Esophagus muscularis mucosa (tissue), 4 donors: ENCODE measurements around the gene C17orf50. TPM values are rescaled to one million over a fixed set of nuclear protein-coding genes. Genes with fewer than 3 reads are reported as not detected.

Source experiments
- DNase-seq: peaks from one replicate; pipeline ENCODE4 v3.0.0-alpha.2; 2017; ENCODE audit errors: extremely low spot score
- H3K27ac ChIP-seq, 4 donors: fragments of 200-600 bp; sonication (generic); replicated peaks in 1 of 4; 1 replicate in 3 of 4; 2 replicates in 1 of 4; pipeline ENCODE4 v1.5.1; 2016 to 2019; ENCODE audit warnings: mild to moderate bottlenecking in 1 of 4
- H3K27me3 ChIP-seq, 4 donors: fragments of 200-600 bp; sonication (generic); one replicate each; pipeline versions ENCODE4 v1.5.1 to v1.6.0; 2016 to 2019
- H3K36me3 ChIP-seq, 4 donors: fragments of 200-600 bp; sonication (generic); one replicate each; pipeline ENCODE4 v1.5.1; 2016 to 2019
- H3K4me1 ChIP-seq, 4 donors: fragments of 200-600 bp; sonication (generic); one replicate each; pipeline ENCODE4 v1.5.1; 2016 to 2019
- H3K4me3 ChIP-seq, 4 donors: fragments of 200-600 bp; sonication (generic); 1 replicate in 2 of 4; 2 replicates in 2 of 4; pipeline ENCODE4 v1.5.1; 2016 to 2019; ENCODE audit warnings: mild to moderate bottlenecking in 4 of 4, moderate library complexity in 1 of 4
- H3K9me3 ChIP-seq, 4 donors: fragments of 200-600 bp; sonication (generic); 1 replicate in 3 of 4; 2 replicates in 1 of 4; pipeline ENCODE4 v1.5.1; 2016 to 2019
- EP300 ChIP-seq: sonication (generic); formaldehyde crosslinking; IDR thresholded peaks from one replicate; pipeline ENCODE4 v1.6.1; 2017; ENCODE audit warnings: antibody characterized with exemption
- POLR2A ChIP-seq: fragments of 450-650 bp; IDR thresholded peaks from one replicate; pipeline ENCODE4 v1.6.1; 2017; ENCODE audit warnings: antibody characterized with exemption, moderate library complexity, mild to moderate bottlenecking, low read depth
- POLR2AphosphoS5 ChIP-seq, 2 donors: sonication (generic); formaldehyde crosslinking; IDR thresholded peaks; one replicate each; pipeline ENCODE4 v1.6.1; 2017; ENCODE audit warnings: antibody characterized with exemption in 2 of 2
- WGBS: methylation state at CpG from one replicate; pipeline ENCODE4 v1.1.5; 2018; 5-methylcytosine and 5-hydroxymethylcytosine counted together
- intact Hi-C: fragments of 100-400 bp; cut with DNase I; formaldehyde crosslinking; loops from one replicate; pipeline ENCODE4 v1.15.1; 2023
- total RNA-seq, 4 donors: library from RNA; depleted of rRNA; stranded (reverse); fragments of >200 nt; gene quantifications; one replicate each; pipeline versions ENCODE4 v1.1.0 to v1.2.1, GENCODE V29; 2016
- TF ChIP-seq, protein P1 (sequence below), 3 experiments: fragments of 200-600 bp in 2 of 3; fragments of 450-650 bp in 1 of 3; sonication (generic) in 2 of 3; IDR thresholded peaks; one replicate each; pipeline ENCODE4 v1.5.1; 2017 to 2019; ENCODE audit warnings: antibody characterized with exemption in 3 of 3, mild to moderate bottlenecking in 2 of 3, moderate library complexity in 1 of 3

Gene C17orf50
- total RNA-seq, 4 donors from 2014 or later: not detected

DNA sequence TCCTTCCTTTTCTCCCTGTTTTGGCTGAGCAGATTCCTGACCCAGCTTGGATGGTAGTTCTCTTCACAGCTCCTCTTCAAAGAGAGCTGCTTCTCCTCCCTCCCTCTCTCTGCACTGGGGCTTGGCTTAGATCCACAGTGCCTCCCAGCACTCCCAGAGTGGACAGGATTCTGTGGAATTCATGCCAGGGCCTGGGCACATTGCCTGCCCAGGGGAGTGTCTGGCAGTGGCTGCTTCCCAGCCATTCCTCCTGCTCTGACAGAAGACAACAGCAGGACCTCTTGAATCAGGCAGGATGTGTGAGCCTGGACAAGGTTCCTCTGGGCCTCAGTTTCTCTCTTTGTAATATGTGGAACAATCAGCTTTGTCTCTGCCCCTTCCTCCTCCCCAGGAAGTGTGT lies 39.3 kb downstream of the C17orf50 start:
- intact Hi-C loops: no loop called here
- peak overlapping the region; percentile 72 to 82 (median 74) for H3K27ac ChIP-seq
- TF ChIP-seq, protein P1, sequence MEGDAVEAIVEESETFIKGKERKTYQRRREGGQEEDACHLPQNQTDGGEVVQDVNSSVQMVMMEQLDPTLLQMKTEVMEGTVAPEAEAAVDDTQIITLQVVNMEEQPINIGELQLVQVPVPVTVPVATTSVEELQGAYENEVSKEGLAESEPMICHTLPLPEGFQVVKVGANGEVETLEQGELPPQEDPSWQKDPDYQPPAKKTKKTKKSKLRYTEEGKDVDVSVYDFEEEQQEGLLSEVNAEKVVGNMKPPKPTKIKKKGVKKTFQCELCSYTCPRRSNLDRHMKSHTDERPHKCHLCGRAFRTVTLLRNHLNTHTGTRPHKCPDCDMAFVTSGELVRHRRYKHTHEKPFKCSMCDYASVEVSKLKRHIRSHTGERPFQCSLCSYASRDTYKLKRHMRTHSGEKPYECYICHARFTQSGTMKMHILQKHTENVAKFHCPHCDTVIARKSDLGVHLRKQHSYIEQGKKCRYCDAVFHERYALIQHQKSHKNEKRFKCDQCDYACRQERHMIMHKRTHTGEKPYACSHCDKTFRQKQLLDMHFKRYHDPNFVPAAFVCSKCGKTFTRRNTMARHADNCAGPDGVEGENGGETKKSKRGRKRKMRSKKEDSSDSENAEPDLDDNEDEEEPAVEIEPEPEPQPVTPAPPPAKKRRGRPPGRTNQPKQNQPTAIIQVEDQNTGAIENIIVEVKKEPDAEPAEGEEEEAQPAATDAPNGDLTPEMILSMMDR (IDR thresholded peaks at IDR 0.05): no peak
- peak; percentile 68 to 71 for TF ChIP-seq POLR2AphosphoS5 (IDR thresholded peaks at IDR 0.05)

DNA sequence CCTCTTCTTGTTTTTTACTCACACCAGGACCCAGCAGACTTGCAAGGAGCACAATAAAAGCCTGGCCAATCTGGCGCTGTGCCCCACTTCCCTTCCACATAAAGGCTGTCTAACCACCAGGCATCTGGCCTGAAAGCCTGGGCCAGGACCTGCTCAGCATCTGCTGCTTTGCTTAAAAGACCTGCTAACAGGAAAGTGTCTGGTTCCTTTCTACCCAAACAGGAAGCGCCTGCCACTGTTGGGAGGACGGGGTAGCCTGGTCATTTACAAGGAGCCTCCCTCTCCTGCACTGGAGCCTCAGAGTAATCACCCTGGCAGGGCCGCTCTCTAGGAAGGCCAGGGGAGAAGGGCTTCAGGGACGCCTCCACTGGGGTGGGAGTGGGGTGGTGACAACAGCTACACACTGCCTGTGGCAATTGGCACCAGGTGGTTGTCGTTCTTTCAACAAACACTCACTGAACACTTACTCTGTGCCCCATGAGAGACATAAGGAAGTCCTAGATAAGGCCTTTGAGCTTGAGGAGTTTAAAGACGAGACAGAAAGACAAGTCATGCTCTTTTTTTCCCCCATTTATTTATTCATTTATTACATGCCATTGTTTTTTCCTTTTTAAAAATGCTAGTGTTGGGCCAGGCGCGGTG lies 41.0 kb downstream of the C17orf50 start:
- intact Hi-C loops: no loop called here
- TF ChIP-seq POLR2A (no peak), POLR2AphosphoS5 (IDR thresholded peaks at IDR 0.05) (peak; percentile 58 to 67)
- Histone ChIP-seq H3K4me1 (peaks cover 32 to 66% (median 59%) of the 10 kb centered on the region in 4 donors), H3K27me3 (no peaks in the 10 kb centered on the region), H3K9me3 (no peaks in the 10 kb centered on the region), H3K27ac (peak overlapping the region; percentile 72 to 76 (median 74)), H3K4me3 (no peak overlapping the region), H3K36me3 (no peaks in the 10 kb centered on the region)
- WGBS: 49% methylated on average over 7 of the region's 9 CpGs
- DNase-seq: no peak

More for the DNA sequence above, 39.3 kb downstream of the C17orf50 start:
- H3K4me3 ChIP-seq: no peak overlapping the region
- H3K4me1 ChIP-seq: peaks cover 42 to 77% (median 71%) of the 10 kb centered on the region in 4 donors
- peaks cover 0 to 3% (median 0%) of the 10 kb centered on the region in 4 donors for H3K27me3 ChIP-seq
- H3K36me3 ChIP-seq: no peaks in the 10 kb centered on the region
- H3K9me3 ChIP-seq: no peaks in the 10 kb centered on the region
- DNase-seq: no peak

DNA sequence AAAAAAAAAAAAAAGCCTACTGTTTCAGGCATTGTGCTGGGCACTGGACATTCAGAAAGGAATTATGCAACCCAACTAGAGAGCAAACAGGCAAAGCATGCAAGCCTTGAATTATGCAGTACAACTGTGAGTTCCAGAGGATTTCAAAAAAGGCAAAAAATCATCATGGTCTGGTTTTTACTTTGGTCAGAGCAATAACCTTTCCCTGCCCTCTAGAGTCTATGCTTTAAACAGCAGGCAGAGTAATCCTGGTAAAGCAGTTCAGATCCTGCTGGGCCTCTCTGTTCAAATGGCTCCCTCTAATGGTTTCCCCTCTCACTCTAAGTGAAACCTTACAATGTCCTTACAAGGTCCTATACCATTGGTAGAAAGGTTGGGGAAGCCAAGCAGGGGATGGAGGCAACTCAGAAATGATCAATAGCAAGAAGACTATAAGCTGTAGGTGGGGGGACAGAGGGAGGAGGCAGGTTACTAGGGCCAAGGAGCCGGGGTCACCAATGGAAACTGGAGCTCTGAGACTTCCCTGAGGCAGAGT lies 44.0 kb downstream of the C17orf50 start:
- H3K4me3 ChIP-seq: no peak overlapping the region
- intact Hi-C loops: loop anchor here (1.0 to 2.0 kb wide), 2 partner anchors 35 to 40 kb away; no protein-coding TSS in a partner anchor
- no peak for DNase-seq
- no peaks in the 10 kb centered on the region for H3K27me3 ChIP-seq
- H3K9me3 ChIP-seq: no peaks in the 10 kb centered on the region
- H3K27ac ChIP-seq: peak overlapping the region; percentile 61 to 74 (median 66)
- 41% methylated on average over 1 of the region's 1 CpG for WGBS
- H3K4me1 ChIP-seq: peaks cover 32 to 53% (median 50%) of the 10 kb centered on the region in 4 donors
- H3K36me3 ChIP-seq: no peaks in the 10 kb centered on the region
- TF ChIP-seq EP300 (no peak), POLR2A (no peak), POLR2AphosphoS5 (IDR thresholded peaks at IDR 0.05) (peak; percentile 43 to 72)
- TF ChIP-seq, protein P1 (IDR thresholded peaks at IDR 0.05): peak; percentile 90 to 99 (median 91)

DNA sequence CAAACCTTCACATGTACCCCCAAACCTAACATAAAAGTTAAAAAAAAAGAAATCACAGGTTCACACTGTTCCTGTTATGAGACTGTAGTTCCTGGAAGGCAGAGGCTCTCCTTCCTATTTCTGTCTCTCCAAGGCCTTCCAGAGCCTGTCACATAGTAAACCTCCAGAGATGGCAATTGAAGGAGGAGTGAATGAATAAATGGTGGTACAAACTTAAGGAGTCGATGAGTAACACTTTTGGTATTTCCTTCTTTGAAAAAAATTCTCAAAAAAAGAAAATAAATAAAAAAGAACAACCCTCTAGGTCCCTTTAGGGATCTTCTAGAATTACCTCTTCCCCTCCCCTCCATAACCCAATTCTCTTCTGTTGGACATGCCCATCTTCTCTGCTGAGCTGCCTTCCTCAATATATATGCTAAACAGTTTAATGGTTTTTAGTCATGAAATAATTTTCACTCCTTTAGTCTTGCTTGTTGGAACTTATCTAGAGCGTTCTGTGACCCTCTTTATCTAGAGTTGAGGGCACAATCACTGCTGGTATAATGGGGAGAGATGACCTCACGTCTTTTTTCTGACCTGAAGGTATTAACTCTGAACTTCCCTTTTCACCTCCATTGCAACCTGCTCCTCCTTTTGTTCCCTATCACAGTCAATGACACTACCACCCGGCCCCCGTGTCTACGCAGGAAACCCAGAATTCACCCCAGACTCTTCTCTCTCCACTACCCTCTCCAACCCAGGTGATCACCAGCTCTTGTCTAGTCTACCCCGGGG lies 46.9 kb downstream of the C17orf50 start:
- intact Hi-C loops: no loop called here
- Histone ChIP-seq H3K4me1 (peaks cover 26 to 50% (median 47%) of the 10 kb centered on the region in 4 donors), H3K27me3 (no peaks in the 10 kb centered on the region), H3K27ac (peak overlapping the region in 3 of 4 donors; percentile 95 to 96 (median 95)), H3K36me3 (no peaks in the 10 kb centered on the region), H3K9me3 (no peaks in the 10 kb centered on the region), H3K4me3 (no peak overlapping the region)
- DNase-seq: no peak
- TF ChIP-seq, protein P1 (IDR thresholded peaks at IDR 0.05): no peak
- 89% methylated on average over 7 of the region's 7 CpGs for WGBS

DNA sequence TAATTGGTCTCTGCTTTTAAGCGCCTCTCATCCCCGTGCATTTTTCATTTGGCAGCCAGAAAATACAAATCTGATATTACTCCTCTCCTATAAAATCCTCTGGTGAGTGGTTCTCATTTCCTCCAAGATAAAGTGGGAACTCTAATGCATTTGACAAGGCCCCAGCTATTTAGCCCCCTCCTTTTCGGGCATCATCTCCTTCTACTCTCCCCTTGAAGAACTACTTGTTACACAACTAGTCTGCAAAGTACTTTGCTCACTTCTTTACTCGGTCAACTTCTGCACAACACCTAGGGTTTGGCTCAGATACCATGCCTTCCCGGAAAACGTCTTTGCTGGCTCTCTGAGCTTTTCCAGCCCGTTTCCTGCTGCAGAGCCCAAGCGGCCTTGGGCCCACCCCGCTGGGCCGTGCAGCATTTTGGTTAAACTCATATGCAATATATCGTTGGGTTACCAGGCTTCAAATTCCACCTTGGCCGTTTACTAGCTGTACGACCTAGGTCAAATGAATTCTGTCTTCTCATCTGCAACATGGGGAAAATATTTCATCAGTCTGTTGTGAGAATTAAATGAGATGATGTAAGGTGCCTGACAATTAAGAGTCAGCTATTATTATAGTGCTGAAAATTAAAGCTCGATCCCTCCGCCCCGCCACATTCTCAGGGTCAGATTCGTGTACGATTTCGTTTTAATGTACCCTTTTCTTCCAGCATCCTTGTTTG lies 47.7 kb downstream of the C17orf50 start:
- DNase-seq: no peak
- Histone ChIP-seq H3K27me3 (no peaks in the 10 kb centered on the region), H3K9me3 (no peaks in the 10 kb centered on the region), H3K36me3 (no peaks in the 10 kb centered on the region), H3K27ac (peak overlapping the region; percentile 92 to 96 (median 95)), H3K4me3 (peak overlapping the region; percentile 89 to 93 (median 91)), H3K4me1 (peaks cover 26 to 57% (median 56%) of the 10 kb centered on the region in 4 donors)
- intact Hi-C loops: no loop called here
- TF ChIP-seq, protein P1 (IDR thresholded peaks at IDR 0.05): no peak
- WGBS: 31% methylated on average over 19 of the region's 19 CpGs
